Endothelial cell (in vitro differentiated cells): Measurements from ENCODE around the gene ATL3. TPM values are rescaled to one million over a fixed set of nuclear protein-coding genes. Genes with fewer than 3 reads are reported as not detected.

Source experiments
- DNase-seq: peaks from one replicate; pipeline ENCODE4 v3.0.0; 2021; ENCODE audit warnings: low spot score
- H3K27ac Mint-ChIP-seq: one replicate; pipeline ENCODE4 v1.8.0; 2021; ENCODE audit warnings: mixed read lengths, inconsistent platforms; ENCODE audit not compliant: unreplicated experiment
- H3K27me3 Mint-ChIP-seq: one replicate; pipeline ENCODE4 v1.8.0; 2021; ENCODE audit warnings: mild to moderate bottlenecking, moderate library complexity, mixed read lengths, inconsistent platforms; ENCODE audit not compliant: unreplicated experiment
- H3K36me3 Mint-ChIP-seq: one replicate; pipeline ENCODE4 v1.8.0; 2021; ENCODE audit warnings: mild to moderate bottlenecking, low read depth, mixed read lengths, inconsistent platforms; ENCODE audit not compliant: unreplicated experiment
- H3K4me1 Mint-ChIP-seq: one replicate; pipeline ENCODE4 v1.8.0; 2021; ENCODE audit warnings: mild to moderate bottlenecking, mixed read lengths, inconsistent platforms; ENCODE audit not compliant: unreplicated experiment
- H3K4me3 Mint-ChIP-seq: one replicate; pipeline ENCODE4 v1.8.0; 2021; ENCODE audit warnings: mild to moderate bottlenecking, mixed read lengths, inconsistent platforms; ENCODE audit not compliant: unreplicated experiment
- H3K9me3 Mint-ChIP-seq: one replicate; pipeline ENCODE4 v1.8.0; 2021; ENCODE audit warnings: mixed read lengths, inconsistent platforms; ENCODE audit not compliant: unreplicated experiment
- total RNA-seq: library from RNA; stranded (reverse); fragmentation: NEBNext Ultra II Directional; extraction: Animal tissue kit (Norgen Biotek cat#: 25700); gene quantifications from one replicate; pipeline ENCODE4 v1.2.1, GENCODE V29; 2021; ENCODE audit not compliant: unreplicated experiment
- TF ChIP-seq, protein P1 (sequence below): fragments of 200-600 bp; sonication (generic); IDR thresholded peaks from one replicate; pipeline ENCODE4 v1.5.0; 2021; ENCODE audit warnings: antibody characterized with exemption; ENCODE audit not compliant: unreplicated experiment

The ATL3 gene
- total RNA-seq, 1 donor from 2014 or later = 35.6 TPM

DNA sequence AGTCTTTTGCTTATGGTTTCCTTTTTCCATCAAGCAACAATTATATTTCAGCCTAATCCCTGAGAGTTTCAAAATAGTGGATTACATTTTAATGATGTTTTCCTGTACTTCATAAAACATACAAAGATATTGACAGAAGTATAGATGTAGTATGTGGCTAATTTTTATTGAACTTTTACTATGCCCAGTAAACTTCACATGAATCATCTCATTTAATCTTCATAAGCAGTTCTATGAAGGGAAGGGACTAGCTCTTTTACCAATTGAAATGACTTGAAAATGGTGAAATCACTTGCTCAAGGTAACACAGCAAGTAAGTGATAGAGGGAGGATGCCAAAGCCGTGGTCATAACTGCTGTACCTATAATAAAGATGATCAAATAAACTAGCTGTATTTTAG, 37.6 kb upstream of the ATL3 start:
- peaks cover 5% of the 10 kb centered on the region for H3K4me1 Mint-ChIP-seq
- TF ChIP-seq, protein P1, sequence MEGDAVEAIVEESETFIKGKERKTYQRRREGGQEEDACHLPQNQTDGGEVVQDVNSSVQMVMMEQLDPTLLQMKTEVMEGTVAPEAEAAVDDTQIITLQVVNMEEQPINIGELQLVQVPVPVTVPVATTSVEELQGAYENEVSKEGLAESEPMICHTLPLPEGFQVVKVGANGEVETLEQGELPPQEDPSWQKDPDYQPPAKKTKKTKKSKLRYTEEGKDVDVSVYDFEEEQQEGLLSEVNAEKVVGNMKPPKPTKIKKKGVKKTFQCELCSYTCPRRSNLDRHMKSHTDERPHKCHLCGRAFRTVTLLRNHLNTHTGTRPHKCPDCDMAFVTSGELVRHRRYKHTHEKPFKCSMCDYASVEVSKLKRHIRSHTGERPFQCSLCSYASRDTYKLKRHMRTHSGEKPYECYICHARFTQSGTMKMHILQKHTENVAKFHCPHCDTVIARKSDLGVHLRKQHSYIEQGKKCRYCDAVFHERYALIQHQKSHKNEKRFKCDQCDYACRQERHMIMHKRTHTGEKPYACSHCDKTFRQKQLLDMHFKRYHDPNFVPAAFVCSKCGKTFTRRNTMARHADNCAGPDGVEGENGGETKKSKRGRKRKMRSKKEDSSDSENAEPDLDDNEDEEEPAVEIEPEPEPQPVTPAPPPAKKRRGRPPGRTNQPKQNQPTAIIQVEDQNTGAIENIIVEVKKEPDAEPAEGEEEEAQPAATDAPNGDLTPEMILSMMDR = no peak
- H3K27me3 Mint-ChIP-seq = peaks cover 3% of the 10 kb centered on the region
- H3K27ac Mint-ChIP-seq = no peak overlapping the region
- no peaks in the 10 kb centered on the region for H3K9me3 Mint-ChIP-seq
- H3K36me3 Mint-ChIP-seq = no peaks in the 10 kb centered on the region
- no peak for DNase-seq
- H3K4me3 Mint-ChIP-seq = no peak overlapping the region

DNA sequence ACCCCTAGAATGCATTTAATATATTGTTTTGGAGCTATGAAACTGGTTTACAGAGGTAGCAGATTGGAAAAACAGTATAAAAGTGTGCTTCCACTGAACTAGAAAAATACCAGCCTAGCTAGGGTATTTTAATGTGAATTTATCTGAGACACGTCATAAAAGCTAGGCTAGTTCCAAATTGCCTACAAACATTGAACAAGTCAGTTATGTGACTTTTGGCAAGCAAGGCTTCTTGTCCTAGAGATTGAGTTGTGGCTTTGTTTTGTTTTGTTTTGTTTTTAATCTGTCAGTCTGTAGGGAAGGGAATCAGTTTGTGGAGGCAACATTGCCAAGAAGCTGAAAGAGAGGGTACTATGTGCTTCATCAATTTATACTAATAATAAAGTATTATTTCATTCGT, 34.4 kb upstream of the ATL3 start:
- peaks cover 3% of the 10 kb centered on the region for H3K4me1 Mint-ChIP-seq

DNA sequence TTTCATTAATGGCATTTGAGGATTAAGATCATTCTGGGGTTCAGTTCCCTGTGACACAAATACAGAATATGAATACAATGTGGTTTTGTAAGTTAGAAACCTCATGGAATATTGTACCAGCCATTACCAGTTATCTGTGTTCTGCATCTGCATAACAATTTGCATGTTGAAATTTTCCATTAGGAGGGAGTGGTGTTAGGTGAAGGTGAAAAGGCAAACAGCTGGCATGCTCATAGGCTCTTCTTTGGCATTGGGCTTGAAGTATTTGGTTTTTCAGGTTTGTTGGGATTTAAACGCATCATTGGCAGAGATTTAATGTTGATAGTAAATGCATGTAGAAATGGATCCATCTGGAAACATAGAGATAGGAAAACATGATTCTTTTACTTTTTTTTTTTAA, 28.7 kb upstream of the ATL3 start:
- Mint-ChIP-seq H3K4me3 (no peak overlapping the region), H3K9me3 (no peaks in the 10 kb centered on the region), H3K36me3 (no peaks in the 10 kb centered on the region), H3K27ac (no peak overlapping the region), H3K4me1 (no peaks in the 10 kb centered on the region), H3K27me3 (no peaks in the 10 kb centered on the region)
- TF ChIP-seq, protein P1 = no peak
- DNase-seq = no peak

More for the DNA sequence above, 34.4 kb upstream of the ATL3 start:
- Mint-ChIP-seq H3K27ac (no peak overlapping the region), H3K4me3 (no peak overlapping the region), H3K36me3 (no peaks in the 10 kb centered on the region), H3K27me3 (no peaks in the 10 kb centered on the region), H3K9me3 (no peaks in the 10 kb centered on the region)
- no peak for DNase-seq
- TF ChIP-seq, protein P1 = no peak

- TF ChIP-seq, protein P1 = no peak
- no peaks in the 10 kb centered on the region for H3K36me3 Mint-ChIP-seq
- H3K27me3 Mint-ChIP-seq = no peaks in the 10 kb centered on the region
- H3K4me3 Mint-ChIP-seq = no peak overlapping the region
- no peak for DNase-seq
- H3K9me3 Mint-ChIP-seq = no peaks in the 10 kb centered on the region
- no peaks in the 10 kb centered on the region for H3K4me1 Mint-ChIP-seq
- no peak overlapping the region for H3K27ac Mint-ChIP-seq
Observed at GRCh38 chr11:63698976-63699733, 28.0 kb upstream of the ATL3 start.

DNA sequence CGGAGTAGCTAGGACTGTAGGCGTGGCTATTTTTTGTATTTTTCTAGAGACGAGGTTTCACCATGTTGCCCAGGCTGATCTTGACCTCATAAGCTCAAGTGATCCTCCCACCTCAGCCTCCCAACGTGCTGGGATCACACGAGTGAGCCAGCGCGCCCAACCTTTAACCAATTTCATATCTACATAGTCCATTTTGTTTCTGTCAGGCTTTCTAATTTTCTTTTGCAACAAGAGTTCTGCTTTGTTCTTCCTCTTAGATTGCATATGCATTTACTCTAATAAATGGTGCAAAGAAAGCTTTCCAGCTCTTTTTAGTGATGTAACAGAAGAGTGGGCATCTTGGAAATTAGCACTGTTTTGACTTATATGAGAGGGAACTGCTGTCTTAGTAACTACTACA, 23.4 kb upstream of the ATL3 start:
- Mint-ChIP-seq H3K9me3 (no peaks in the 10 kb centered on the region), H3K36me3 (no peaks in the 10 kb centered on the region), H3K4me3 (no peak overlapping the region), H3K4me1 (no peaks in the 10 kb centered on the region), H3K27ac (no peak overlapping the region), H3K27me3 (no peaks in the 10 kb centered on the region)
- DNase-seq = no peak
- TF ChIP-seq, protein P1 = no peak
